Measurements from ENCODE around the gene COL23A1.

DNA sequence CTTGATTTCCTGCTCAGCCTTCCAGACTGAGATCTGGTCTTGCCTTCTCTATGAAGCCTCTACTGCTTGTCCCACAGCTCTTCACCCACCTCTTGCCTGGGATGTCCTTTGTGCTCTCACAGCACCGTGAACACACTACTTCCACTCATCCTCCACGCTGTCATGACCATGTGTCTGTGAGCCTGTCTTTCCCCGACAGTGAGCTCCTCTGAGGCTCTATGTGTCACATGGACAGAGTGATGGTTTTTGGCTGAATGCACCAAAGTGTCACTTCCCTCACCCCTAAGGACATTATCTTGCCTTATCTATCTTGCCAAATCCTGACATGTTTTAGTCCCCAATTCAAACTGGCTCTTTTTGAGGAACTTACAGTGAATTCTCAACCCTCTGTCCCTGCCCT is 368.9 kb downstream of the COL23A1 start:
- TF ChIP-seq, protein P1, sequence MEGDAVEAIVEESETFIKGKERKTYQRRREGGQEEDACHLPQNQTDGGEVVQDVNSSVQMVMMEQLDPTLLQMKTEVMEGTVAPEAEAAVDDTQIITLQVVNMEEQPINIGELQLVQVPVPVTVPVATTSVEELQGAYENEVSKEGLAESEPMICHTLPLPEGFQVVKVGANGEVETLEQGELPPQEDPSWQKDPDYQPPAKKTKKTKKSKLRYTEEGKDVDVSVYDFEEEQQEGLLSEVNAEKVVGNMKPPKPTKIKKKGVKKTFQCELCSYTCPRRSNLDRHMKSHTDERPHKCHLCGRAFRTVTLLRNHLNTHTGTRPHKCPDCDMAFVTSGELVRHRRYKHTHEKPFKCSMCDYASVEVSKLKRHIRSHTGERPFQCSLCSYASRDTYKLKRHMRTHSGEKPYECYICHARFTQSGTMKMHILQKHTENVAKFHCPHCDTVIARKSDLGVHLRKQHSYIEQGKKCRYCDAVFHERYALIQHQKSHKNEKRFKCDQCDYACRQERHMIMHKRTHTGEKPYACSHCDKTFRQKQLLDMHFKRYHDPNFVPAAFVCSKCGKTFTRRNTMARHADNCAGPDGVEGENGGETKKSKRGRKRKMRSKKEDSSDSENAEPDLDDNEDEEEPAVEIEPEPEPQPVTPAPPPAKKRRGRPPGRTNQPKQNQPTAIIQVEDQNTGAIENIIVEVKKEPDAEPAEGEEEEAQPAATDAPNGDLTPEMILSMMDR (IDR thresholded peaks at IDR 0.05): no peak
- no peak for TF ChIP-seq POLR2A (IDR thresholded peaks at IDR 0.05)

Data from lower leg skin (tissue), 3 donors.